GM21529 (cell line): Measurements from ENCODE around the gene FCGR3A.
"Not testable (repeated sequence)": the region's sequence is repeated elsewhere in the genome, so short reads cannot be mapped to it uniquely, and the experiment has no call there.

ENCODE experiments used
- ATAC-seq: cut with Tn5 transposase; IDR thresholded peaks from one replicate; pipeline ENCODE4 v1.9.1; 2021; ENCODE audit not compliant: unreplicated experiment

FCGR3A gene

DNA sequence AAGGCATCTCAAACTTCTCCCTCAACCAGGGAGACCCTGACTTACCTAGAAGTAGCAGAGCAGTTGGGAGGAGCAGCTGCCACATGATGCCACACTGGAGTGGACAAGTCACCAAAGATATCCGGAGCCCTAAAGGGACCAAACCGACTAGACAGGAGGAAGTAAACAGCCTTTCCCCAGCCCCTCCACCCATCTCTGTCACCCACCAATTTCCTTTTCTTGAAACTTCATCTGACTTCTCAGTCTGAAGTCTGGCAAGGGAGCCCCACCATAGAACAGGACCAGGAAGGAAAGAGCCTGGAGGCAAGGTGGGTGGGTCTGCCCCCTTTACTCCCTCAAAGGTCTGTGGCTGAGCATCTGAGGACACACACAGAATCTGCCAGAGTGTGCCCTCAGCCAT, at the start of gene FCGR3A:
FCGR3A (minus strand) TSS at position 167 of the 400 bp plus-strand sequence; CDS start at position 85, 82 bp downstream.
- ATAC-seq = no peak

DNA sequence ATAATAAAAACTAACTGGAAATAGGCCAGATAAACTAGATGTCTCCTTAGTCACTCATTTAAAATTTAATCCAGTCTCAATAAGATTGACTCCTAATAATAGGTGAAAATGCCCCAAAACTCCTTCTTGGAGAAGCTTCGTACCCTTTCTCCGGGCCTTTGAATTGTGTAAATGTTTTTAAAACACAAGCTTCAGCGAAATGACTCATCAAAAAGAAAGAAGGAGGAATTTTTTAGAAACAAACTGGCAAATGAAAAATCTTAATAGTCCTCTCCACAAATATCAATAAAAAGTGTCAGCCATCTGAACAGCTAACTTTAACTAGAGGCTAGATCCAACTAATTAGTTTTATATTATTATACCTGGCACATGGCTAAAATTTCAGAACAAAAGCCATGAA, 47.5 kb upstream of the FCGR3A start:
- ATAC-seq = not testable (repeated sequence)

GRCh38 chr1:161595583-161595982, 46.0 kb upstream of the FCGR3A start:
- ATAC-seq = not testable (repeated sequence)

DNA sequence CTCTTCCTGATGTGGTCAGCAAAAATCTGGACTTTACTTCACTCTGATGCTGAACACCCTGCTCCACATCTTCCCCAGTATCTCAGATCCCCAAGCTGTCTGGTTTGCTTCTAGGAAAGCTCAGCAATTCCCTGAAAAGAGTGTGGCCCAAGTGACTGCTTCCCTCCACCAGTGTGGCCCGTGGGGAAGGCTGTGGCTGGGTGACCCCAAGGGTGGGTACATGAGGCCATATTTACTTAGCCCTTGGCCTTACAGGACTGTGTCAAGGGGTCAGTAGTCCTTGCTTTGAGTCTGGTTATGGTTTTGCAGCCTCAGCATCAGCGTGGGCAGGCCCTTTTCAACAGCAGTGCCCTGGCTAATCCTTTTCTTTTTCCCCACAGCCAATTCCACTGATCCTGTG, 45.6 kb upstream of the FCGR3A start:
- ATAC-seq = not testable (repeated sequence)

GRCh38 chr1:161594269-161594984, 44.8 kb upstream of the FCGR3A start:
- ATAC-seq = not testable (repeated sequence)

DNA sequence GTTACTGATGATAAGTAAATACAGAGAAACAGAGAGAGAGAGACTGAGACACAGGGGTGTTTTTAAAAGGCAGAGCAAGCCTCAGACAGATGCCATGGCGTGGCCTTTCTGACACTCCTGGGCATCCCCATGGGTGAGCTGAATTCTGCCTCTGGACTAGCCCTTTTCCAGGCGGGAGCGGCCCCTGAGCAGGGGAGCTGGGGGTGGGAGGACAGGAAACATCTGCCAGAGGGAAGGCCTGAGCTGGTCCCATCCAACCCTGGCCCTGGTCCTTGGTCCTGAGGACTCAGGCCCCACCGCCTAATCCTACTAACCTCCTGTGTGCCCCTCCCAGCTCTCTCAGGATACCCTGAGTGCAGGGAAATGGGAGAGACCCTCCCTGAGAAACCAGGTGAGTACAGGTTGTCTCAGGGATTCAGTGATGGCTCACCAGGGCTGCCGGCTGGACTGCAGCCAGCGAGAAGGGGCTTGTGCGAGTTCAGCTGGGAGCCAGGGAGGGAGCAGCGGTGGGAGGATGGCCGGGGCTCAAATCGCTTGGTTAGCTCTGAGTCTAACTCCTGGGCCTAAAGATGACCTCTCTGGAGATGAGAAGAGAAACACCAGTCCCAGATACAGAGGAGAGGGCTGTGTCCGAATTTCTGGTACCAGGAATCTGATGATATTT, 43.6 kb upstream of the FCGR3A start:
- ATAC-seq = not testable (repeated sequence)

- ATAC-seq = not testable (repeated sequence)
Observed at GRCh38 chr1:161592586-161592985, 43.0 kb upstream of the FCGR3A start.

GRCh38 chr1:161589920-161590319, 40.3 kb upstream of the FCGR3A start:
- not testable (repeated sequence) for ATAC-seq

- not testable (repeated sequence) for ATAC-seq
Observed at GRCh38 chr1:161589365-161589764, 39.7 kb upstream of the FCGR3A start.

- ATAC-seq = not testable (repeated sequence)
Observed at GRCh38 chr1:161588596-161588995, 39.0 kb upstream of the FCGR3A start.

DNA sequence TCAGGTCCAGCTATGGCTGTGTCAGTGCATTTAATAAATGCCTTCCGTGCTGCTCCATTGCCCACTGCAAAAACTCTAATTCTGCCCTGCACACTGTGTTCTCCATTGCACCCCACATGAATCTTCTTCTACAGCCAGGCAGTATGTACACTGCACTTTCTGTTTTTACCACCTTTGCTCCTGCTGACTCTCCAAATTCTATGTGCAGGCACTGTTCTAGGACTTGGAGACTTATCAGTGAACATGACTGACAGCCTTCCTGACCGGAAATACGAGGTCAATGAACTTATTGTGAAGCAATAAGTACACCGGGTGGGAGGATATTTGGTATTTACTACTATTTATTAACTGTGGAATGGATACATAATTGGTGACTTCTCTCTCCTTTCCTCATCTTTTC, 33.3 kb upstream of the FCGR3A start:
- ATAC-seq = not testable (repeated sequence)

DNA sequence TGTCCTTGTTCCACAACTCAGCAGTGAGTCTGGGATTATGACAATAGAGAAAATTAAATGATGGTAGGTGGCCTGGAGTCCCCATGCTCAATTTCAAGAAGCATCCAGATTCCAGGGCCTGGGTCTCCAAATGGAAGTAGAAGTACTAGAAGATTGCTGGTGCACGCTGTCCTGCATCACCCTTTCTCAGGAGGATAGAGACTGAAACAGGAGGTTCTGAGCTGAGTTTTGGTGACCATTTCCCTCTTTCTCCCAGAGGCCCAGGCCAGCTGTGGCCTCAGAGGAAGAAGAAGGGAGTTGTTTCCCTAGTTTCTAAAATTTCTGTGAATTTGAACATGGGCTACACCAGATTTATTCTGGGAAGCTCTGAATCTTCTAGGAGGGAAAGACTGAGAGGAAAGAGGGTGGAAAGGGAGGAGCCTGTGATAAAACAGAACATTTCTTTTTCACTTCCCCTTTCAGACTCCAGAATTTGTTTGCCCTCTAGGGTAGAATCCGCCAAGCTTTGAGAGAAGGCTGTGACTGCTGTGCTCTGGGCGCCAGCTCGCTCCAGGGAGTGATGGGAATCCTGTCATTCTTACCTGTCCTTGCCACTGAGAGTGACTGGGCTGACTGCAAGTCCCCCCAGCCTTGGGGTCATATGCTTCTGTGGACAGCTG, 31.4 kb upstream of the FCGR3A start:
- ATAC-seq = peak; percentile 70

- not testable (repeated sequence) for ATAC-seq
Observed at GRCh38 chr1:161579856-161580507, 30.4 kb upstream of the FCGR3A start.

DNA sequence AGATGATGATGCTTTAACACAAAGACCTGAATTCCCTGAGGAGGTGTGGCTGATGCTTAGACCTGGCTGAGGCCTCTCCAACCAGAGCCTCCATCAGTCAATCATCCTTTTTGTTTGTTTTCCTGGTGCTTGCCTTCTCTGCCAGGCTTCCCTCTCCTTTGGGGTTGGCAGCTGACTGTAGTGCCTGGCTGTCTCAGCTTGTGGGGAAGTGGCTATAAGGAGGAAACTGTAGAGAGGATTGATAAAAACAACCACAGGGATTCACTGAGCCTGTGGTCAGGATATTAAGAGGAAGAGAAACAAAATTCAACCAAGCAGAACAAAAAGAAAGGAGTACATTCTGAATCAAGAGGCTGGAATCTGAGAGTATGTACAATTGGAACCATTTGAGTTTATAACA, 27.1 kb upstream of the FCGR3A start:
- ATAC-seq = not testable (repeated sequence)

DNA sequence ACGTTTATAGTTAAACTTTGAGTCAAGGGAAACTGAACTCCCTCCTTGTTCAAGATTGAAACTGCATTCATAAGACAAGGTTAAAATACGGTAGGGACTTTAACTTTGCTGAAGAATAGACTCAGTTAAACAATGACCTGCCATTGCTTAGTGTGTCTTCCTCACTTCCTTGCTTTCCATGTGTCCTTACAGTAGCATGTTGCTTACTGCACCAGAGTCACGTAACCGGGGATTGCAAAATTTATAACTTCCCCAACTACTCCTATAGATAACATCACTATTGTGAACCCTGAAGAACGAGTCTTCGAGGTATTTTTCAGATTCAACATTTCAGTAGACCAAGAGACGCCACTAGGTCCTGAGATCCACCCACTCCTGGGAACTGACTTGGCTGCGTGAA, 22.1 kb upstream of the FCGR3A start:
- ATAC-seq = not testable (repeated sequence)

DNA sequence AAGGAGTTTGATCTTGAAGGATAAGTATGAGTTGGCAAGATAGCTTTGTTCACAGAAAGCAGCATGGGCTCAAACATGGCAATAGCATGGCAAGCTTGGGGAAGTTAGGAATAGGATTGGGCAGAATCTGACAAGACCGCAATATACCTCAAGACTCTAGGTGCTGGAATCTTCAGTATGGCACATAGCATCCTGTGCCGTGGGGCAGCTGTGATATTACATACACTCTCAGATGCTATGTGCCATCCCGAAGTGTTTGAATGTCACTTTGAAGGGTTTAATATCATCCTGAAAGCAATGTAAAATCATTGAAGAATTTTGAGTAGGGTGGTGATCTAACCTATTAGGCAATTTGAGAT, 17.0 kb upstream of the FCGR3A start:
- ATAC-seq = not testable (repeated sequence)

DNA sequence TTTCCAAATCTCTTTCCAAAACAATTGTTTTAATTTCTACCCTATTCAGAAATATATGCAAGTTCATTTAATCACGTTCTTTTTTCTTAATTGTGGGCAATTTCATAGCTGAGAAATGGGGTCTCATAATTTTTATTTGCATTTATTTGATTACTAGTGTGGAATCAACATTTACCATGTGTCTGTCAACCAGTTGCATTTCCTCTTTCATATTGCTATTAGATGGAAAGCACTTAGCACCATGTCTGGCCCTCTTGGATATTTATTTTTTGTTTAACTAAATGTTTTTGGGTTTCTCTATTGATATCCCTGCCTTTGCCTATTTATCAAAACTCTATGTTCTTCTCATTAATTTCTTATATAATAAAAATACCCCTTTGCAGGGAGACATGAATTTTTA, 13.9 kb upstream of the FCGR3A start:
- not testable (repeated sequence) for ATAC-seq

- ATAC-seq = not testable (repeated sequence)
Observed at GRCh38 chr1:161562441-161562840, 12.8 kb upstream of the FCGR3A start.

- peak; percentile 62 for ATAC-seq
Observed at GRCh38 chr1:161560960-161561715, 11.5 kb upstream of the FCGR3A start.
